GM18870 (cell line): ENCODE results near the gene CLIP2.
"Not testable (repeated sequence)": the region's sequence is repeated elsewhere in the genome, so short reads cannot be mapped to it uniquely, and the experiment has no call there.

Experiments used
- ATAC-seq: cut with Tn5 transposase; IDR thresholded peaks from one replicate; pipeline ENCODE4 v1.9.1; 2021; ENCODE audit warnings: moderate library complexity; ENCODE audit not compliant: unreplicated experiment

The CLIP2 gene

DNA sequence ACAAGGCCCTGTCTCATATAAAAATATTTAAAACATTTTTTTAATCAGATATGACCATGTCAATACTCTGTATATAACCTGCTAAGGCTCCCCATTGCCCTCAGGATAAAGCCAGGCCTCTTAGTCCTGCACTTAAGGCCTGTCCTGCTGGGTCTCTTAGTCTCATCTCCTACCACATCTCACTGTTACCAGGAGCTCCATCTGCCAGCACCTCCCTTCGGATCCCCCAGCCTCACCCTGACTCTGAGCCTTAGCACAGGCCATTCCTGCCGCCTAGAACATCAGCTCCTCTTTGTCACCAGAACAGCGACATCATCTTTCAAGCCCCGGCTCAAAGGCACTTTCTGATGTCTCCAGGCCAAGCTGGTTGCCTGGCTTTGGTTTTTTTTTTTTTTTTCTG, 138.8 kb downstream of the CLIP2 start:
- no peak for ATAC-seq

DNA sequence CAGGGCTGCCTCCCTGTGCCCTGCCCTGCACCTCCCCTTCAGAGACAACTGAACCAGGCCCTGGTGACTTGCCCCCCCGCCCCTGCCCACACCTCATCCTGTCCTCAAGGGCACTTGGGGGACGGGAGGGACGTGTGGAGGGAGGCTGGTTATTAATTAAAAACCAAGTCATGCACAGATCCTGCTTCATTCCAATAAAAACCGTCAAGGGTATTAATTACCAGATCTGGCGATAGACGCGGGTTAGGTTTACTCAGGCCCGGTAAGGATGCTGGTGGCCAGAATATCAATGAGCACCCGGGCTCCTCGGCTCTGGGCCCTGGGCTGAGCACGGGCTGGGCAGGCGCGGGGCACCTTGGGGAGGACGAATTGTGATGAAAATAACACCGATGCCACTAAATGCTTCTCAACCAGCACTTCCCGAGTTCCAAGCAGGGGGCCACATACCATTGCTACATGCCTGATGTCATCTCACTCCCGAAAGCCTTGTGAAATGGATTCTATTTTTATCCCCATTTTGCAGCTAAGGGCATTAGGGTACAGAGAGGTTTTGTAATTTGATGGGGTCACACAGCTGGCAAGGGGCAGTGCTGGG, 140.0 kb downstream of the CLIP2 start:
- ATAC-seq: no peak

DNA sequence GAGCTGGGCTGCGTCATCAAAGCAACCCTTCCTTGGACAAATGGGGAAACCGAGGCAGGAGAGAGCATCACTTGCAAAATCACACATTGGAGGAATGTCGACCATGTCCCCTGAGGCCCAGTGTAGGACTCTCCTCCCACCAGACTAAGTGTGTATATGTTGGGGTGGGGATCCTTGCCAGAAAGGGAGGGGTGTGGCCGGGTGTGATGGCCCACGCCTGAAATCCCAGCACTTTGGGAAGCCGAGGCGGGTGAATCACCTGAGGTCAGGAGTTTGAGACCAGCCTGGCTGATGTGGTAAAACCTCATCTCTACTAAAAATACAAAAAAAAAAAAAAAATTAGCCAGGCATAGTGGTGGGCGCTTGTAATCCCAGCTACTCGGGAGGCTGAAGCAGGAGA, 141.2 kb downstream of the CLIP2 start:
- not testable (repeated sequence) for ATAC-seq

DNA sequence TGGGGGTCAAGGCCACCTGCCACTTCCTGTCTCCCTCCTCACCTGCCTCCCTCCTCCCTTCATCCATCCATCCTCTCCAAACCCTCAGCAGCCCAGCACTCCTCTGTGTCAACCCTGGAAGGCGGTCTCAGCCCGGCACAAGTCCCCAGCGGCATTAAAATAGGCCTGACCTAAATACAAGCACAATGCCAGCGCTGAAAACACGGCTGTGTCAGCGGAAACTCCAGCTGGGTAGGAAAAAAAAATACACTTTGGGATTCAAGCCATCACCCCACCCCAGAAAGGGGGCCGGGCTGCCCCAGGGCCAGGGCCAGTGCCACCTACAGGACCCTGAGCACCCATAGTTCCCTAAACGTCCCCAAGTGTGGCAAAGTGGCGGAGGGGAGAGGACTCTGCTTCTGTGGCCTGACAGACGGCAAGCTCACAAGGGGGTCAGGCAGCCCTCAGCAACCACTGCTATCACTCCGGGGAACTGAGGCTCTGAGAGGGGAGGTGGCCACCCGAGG, 141.8 kb downstream of the CLIP2 start:
- ATAC-seq: no peak

DNA sequence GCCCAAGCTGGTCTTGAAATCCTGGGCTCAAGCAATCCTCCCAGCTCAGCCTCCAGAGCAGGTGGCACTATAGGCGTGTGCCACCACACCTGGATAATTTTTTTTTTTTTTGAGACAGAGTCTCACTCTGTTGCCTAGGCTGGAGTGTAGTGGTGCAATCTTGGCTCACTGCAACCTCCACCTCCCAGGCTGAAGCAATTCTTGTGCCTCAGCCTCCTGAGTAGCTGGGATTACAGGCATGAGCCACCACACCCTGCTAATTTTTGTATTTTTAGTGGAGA, 148.0 kb downstream of the CLIP2 start:
- not testable (repeated sequence) for ATAC-seq

DNA sequence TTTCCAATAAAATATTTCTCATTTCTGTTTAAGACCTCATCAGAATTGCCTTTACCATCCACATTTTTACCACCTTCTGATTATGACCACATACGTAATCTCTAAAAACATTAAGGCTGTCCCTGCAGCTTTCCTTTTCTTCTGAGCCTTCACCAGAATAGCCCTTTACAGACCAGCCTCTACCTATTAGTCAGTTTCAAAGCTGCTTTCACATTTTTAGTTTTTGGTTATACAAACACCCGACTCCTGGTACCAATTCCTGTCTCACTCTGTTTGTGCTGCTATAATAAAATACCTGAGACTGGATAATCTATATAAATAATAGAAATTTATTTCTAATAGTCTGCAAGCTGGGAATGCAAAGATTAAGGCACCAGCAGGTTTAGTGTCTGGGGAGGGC, 149.1 kb downstream of the CLIP2 start:
- ATAC-seq: no peak

DNA sequence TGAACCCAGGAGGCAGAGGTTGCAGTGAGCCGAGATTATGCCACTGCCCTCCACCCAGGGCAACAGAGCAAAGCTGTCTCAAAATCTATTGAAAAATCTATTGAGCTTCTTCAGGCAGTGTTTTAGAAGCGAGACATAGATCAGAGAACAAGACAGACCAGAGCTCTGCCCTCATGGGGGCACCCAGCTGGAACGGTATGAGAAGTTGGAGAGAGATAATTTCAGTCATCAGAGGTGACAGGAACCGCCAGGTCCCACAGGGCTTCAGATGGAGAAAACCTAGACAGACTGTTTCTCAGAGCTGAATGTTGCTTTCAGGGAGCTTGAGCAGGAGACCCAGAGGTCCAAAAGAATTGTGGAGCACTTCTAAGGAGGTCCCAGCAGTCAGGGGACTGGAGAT, 150.3 kb downstream of the CLIP2 start:
- ATAC-seq: no peak

DNA sequence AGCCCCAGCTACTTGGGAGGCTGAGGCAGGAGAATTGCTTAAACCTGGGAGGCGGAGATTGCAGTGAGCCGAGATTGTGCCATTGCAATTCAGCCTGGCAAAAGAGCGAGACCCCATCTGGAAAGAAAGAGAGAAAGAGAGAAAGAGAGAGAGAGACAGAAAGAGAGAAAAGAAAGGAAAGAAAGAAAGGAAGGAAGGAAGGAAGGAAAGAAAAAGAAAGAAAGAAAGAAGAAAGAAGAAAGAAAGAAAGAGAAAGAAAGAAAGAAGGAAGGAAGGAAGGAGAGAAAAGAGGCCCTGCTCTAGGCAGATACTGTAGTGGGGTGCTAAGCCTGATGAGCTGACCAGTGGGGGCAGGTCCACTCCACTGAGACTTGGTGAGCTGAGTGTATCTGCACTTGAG, 150.9 kb downstream of the CLIP2 start:
- not testable (repeated sequence) for ATAC-seq

DNA sequence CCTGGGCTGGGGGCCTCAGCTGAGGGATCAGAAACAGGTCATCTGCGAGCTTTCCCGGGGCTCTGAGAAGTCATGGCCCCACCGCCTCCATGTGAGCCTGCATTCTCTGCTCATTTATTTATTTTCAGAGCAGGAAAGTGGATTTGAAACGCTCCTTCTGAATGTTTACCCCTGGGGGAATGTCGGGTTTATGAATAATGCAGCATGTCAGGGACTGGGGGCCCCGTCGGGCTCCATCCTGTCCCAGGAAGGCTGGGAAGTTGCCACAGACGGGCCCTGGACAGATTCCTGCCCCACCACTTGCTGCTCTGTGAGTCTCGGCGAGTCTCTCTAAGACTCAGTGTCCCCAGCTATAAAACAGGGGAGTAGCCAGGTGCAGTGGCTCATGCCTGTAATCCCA, 152.6 kb downstream of the CLIP2 start:
- no peak for ATAC-seq

DNA sequence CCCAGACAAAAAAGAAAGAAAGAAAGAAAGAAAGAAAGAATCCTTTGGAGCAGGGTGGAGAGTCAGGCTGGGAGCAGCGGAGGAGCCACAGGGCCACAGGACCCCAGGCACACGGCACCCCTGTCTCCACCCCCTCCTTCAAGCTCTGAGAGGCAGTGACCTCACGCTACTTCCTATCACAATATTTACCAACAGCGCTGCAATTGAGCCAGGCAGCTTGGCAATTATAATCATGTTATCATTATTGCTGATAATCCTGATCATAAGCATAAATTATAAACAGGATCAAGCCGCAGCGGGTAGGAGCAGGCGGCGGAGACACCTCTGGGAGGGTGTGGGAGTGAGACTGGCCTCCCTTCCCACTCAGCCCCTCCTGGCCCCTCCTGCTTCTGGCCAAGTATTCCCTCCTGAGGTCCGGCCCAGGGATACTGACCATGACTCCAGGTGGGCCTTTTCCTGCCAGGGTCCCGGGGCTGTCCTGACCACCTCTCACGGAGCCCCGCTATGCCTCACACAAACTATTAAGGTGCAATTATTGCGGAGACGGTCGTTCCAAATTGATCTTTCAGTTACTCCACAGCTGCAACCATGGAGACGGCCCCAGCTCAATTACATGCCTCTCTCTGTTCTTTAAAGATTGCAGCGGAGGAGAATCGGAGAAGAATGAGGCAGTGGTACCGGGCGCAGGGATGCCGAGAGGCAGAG, 154.5 kb downstream of the CLIP2 start:
- ATAC-seq: no peak

DNA sequence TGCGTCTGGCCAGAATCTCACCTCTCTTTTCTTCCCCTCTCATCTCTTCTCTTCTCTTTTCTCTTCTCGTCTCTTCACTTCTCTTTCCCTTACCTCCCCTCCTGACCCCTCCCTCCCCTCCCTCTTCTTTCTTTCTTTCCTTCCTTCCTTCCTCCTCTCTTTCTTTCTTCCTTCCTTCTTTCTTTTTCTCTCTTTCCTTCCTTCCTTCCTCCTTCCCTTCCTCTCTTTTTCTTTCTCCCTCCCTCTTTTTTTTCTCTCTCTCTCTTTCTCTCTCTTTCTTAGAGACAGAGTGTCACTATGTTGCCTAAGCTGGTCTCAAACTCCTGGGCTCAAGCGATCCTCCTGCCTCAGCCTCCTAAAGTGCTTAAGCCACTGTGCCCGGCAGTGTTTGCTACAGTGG, 159.9 kb downstream of the CLIP2 start:
- no peak for ATAC-seq

DNA sequence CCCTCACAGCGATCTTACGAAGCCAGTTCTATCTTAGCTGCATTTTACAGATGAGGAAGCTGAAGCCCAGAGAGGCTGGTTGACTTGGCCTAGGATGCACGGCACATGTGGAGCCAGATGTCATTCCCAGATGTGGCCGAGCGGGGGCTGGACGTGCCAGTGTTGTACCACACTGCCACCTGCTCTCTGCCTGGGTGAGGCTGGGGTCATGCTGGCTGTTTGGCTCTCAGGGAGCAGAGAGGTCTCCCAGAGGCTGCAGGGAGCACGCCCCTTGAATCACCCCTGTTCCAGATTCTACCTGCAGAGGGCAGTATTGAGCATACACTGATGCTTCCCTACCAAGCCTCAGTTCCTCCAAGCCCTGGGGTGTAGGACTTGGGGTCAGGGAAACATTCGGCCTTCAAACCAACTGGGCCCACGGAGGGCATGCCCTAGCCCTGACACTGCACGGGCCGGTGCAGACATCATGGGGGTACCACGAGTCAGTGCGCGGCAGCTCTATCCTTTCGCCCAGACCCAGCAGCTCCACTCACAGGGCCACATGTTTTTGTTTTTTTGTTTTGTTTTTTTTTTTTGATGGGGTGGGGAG, 160.7 kb downstream of the CLIP2 start:
- no peak for ATAC-seq

DNA sequence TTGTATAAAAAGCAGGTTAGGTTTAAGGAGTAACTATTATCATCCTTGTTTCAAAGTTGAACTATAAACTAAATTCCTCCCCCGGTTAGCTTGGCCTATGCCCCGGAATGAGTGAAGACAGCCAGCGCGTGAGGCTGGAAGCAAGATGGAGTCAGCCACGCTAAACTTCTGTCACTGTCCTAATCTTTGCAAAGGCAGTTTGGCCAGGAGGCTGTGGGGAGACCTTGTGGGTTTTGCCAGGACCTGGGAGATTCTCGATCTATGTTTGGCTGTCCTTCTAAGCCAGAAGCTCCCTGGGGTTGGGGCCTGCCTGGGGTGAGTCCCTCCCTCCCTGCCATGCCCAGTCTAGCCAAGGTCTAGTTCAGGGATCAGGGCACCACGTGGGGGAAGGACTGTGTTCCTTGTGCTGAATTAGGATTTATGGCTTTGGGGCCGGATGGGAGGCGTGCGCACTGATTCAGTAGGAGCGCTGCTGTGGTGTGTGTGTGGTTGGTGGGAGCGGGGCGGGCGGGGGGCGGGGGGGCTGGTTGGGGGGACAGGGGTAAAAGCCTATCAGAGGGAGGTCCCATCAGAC, 163.6 kb downstream of the CLIP2 start:
- no peak for ATAC-seq

DNA sequence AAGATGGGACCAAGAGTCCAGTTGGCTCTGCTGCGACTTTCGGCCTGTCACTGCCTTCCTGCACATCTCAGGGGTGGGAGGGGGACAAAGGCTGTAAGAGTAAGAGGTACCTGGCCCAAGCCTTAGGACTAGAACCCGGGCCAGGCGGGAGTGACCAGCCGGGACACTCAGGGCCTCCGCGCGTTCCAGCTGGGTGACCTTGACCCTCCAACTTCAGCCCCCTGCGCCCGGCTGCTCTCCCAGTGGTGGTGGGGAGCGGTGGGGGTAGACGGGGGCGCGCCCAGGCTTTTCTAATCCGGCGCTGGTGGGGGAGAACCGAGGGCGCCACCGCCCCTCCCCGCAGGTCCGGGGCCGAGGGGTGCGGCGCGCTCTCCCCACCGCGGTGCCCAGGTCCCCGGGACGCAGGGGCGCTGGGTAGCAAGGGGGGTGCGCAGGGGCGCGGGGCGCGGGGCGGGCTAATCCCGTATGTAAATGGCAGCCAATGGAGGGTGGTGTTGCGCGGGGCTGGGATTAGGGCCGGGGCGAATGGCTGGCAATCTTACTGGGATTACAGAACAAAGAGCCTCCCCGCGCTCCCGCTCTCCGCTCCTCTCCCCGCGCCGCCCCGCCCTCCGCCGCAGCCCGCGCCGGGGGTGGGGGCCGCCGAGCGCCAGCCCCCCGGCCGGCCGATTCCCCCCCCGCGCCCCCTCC, 164.3 kb downstream of the CLIP2 start, which contains the start of gene GTF2IRD1:
Gene GTF2IRD1 (plus strand): TSS at position 585 of the 690 bp plus-strand sequence. CDS start 54,175 bp downstream, outside the sequence.
- no peak for ATAC-seq

DNA sequence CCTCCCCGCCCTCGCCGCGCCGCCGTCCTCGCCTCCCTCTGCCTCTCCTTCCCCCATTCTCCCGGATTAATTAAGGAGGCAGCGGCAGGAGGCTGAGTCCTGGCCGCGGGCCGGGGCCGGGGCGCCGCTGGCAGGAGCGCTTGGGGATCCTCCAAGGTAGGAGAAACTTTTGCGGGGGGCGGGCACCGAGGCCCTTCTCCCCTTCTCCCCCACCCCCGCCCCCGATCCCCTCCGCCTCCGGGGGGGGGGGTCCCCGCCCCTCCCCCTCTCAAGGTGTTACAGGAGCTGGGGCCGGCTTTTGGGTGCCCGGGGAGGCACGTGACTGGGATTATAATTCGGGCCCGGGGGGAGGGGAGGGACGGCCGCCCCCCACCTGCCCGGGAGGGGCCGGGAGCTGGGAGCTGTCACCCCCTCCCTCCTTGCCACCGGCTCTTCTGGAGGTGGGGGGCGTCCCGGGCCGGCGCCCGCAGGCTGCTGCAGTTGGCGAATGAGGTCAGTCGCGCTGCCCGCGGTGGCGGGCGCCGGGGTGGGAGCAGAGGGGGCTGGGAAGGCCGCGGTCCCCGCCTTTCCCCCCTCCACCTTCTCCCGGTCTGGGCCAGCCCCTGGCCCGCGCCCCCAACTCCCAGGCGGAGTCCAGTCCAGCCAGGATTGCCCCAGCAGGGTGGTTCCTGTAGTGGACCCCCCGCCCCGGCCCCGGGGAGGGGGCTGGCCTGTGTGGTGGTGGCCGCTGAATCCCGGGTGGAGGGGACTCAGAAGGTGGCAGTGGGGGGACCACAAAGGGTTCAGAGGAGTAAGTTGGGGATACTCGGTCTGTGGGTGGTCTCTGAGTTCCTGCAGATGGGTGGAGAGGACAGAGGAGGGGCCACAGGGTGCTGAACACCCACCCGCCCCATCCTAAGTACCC, 165.1 kb downstream of the CLIP2 start:
- ATAC-seq: no peak

DNA sequence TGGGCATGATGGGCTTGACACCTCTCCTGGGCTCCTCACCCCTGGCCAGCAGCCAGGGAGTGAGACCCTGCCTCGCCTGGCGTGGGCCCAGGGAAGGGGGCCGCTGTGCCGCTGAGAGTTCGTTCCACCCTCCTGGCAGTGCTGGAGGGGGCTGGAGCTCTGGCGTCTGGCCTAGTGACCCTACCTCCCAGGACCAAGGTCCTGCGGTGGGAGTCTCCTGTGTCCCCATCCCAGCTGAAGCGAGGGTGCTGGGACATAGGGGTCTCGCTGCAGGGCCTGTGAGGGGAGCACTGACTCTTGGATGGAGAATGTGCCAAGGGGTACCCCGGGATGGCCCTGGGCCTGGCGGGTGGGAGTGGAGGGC, 165.7 kb downstream of the CLIP2 start:
- ATAC-seq: no peak

DNA sequence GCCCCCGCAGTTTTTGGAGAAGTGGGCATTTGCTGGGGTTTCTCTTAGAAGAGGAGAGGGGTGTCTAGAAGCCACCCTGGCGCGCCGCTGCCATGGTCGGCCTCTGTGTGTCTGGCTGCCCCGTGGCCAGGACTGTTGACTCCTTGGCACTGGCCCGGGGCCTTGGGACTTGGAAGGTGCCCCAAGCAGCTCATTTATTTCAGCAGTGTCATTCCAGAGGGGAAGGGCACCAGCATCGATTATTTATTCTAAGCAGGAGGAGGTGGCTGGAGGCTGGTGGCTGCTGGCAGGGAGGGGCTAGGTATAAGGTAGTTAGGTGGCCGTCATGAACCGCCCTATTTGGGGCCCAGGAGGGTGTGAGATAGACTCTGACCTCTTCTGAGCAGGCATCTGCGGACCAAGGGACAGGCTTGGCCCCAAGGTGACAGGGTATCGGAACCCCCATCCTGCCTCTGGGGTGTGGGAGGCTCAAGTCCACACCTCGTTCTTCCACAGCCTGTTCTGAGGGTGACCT, 166.1 kb downstream of the CLIP2 start:
- ATAC-seq: no peak
